Activated naive CD8-positive, alpha-beta T cell (primary cell): Measurements from ENCODE around the gene NPAS2.

Experiments
- H3K27ac Mint-ChIP-seq: one replicate; pipeline ENCODE4 v1.8.0; 2021; ENCODE audit warnings: mixed read lengths
- H3K27me3 Mint-ChIP-seq: one replicate; pipeline ENCODE4 v1.8.0; 2021; ENCODE audit warnings: mixed read lengths
- H3K36me3 Mint-ChIP-seq: one replicate; pipeline ENCODE4 v1.8.0; 2021; ENCODE audit warnings: mixed read lengths
- H3K4me1 Mint-ChIP-seq: one replicate; pipeline ENCODE4 v1.8.0; 2021; ENCODE audit warnings: low read depth, mixed read lengths
- H3K4me3 Mint-ChIP-seq: one replicate; pipeline ENCODE4 v1.8.0; 2021; ENCODE audit warnings: mild to moderate bottlenecking, mixed read lengths
- H3K9me3 Mint-ChIP-seq: one replicate; pipeline ENCODE4 v1.8.0; 2021; ENCODE audit warnings: low read depth, mixed read lengths

NPAS2 gene

DNA sequence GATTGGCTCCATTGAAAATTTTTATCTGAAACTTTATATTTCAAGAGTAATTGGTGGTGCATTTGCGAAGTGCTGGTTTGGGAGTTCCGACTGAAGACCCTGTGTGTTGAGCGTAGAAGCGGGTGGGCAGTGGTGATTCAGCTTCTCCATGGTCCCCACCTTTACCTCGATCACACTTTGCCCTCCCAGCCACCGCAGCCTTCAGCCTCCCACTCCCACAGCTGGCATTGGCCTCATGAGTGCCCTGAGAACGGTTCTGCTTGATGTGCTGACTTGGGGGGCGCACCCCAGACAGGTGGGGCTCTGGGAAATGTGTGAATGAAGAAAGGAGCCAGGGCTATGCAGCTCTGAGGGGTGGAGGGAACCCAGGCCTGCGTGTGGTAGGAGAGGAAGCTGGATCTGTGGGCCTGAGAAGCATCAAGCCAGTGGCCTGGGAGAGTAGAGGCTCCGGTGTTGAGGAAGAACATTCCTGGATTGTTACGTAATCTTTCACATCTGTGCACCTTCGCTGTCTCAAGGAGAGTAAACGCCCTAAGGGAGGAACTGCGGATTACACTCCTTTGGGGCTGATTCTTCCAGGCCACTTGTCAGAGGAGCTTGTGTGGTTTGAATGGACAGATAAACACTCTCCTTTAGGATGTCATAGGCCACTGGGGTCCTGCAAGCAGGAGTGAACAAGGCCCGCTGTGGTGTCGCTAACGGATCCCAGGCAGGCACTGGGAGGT is 83.8 kb downstream of the NPAS2 start:
- Mint-ChIP-seq H3K36me3 (peaks cover 6% of the 10 kb centered on the region), H3K27ac (no peak overlapping the region), H3K4me3 (no peak overlapping the region), H3K9me3 (peaks cover 5% of the 10 kb centered on the region), H3K27me3 (no peaks in the 10 kb centered on the region), H3K4me1 (peaks cover 26% of the 10 kb centered on the region)

DNA sequence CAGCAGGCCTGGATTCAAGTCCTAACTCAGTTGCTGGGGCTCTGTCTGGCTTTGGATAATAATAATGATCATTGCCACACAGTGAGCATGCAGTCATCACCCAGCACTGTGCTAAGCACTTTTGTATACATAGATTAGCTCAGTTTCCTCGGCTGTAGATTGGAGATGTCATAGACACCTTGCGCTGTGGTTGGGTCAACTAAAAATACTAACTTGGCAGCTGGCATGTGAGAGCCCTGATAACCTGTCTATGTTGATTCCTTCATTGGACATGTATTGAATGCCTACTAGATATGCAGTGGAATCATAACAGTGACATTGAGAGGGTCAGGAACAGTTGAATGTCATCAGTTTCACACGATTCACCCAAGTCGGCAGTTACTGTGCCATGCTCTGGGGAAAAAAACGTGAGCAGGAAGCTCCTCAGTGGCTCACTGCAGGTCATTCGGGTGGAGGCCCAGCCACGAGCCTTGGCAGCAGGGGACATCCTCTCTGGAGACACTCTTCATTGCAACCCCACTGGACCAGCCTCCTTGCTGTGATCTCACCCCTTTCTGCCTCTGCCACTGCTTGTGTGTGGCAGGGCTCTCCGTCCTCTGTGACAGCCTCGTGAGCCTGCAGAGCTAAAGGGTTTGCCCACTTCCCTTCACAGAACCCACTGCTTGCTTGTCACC is 85.3 kb downstream of the NPAS2 start:
- Mint-ChIP-seq H3K9me3 (peaks cover 3% of the 10 kb centered on the region), H3K4me3 (no peak overlapping the region), H3K36me3 (peaks cover 5% of the 10 kb centered on the region), H3K4me1 (peaks cover 26% of the 10 kb centered on the region), H3K27me3 (no peaks in the 10 kb centered on the region), H3K27ac (no peak overlapping the region)

DNA sequence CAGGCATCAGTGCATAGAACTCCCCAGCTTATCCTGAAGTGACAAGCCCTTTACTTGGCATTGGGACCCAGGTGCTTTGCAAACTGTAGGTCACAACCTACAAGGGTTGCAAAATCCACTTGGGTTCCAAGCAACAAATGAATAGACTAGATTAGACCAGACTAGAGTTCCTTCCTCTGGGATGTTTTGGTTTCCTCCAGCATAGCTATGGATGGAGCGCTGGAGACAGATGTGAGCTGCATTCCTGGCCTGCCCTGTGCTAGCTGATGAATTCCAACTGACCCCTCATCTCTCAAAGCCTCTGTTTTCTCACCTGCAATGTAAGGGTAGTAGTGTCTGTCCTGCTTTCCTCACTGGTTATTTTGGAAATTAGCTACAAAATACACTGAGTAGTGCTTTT is 86.2 kb downstream of the NPAS2 start:
- Mint-ChIP-seq H3K27me3 (no peaks in the 10 kb centered on the region), H3K4me3 (no peak overlapping the region), H3K36me3 (peaks cover 2% of the 10 kb centered on the region), H3K4me1 (peaks cover 26% of the 10 kb centered on the region), H3K9me3 (no peaks in the 10 kb centered on the region), H3K27ac (no peak overlapping the region)

DNA sequence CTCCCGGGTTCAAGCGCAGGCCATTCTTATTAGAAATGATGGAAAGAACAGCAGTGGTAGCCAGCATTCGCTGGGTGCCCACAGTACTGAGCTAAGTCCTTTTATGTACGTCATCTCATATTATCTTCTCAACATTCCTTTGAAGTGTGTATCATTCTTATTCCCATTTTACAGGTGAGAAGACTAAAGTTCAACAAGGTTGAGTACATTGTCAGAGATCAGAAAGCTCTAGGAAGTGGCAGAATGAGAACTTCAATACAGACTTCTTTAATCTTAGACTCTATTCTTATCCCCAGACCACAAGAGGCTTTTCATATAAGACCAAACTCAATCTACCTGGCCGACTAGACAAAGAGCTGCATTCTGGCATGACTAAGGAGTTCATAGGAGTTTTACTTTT is 86.7 kb downstream of the NPAS2 start:
- Mint-ChIP-seq H3K4me3 (no peak overlapping the region), H3K27ac (no peak overlapping the region), H3K36me3 (peaks cover 2% of the 10 kb centered on the region), H3K4me1 (peaks cover 26% of the 10 kb centered on the region), H3K27me3 (no peaks in the 10 kb centered on the region), H3K9me3 (no peaks in the 10 kb centered on the region)

DNA sequence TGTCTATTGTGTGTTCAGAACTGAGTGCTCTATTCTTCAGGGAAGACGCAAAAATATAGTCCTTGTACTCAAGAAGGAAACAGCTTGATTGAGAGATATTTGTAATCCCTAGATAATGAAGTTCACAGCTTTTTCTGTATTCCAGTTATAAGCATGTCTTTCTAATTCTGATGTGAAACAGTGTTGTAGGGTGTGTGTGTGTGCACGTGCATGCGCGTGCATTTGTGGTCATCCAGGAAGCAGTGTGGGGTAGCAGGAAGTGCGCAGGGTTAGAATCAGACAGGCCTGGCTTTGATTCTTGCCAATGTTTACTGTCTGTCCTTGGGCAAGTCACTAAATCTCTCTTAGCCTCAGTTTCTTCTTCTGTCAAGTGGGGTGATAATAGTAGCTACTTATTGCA is 87.9 kb downstream of the NPAS2 start:
- Mint-ChIP-seq H3K4me3 (no peak overlapping the region), H3K4me1 (peaks cover 26% of the 10 kb centered on the region), H3K27me3 (no peaks in the 10 kb centered on the region), H3K36me3 (peaks cover 6% of the 10 kb centered on the region), H3K9me3 (no peaks in the 10 kb centered on the region), H3K27ac (no peak overlapping the region)

DNA sequence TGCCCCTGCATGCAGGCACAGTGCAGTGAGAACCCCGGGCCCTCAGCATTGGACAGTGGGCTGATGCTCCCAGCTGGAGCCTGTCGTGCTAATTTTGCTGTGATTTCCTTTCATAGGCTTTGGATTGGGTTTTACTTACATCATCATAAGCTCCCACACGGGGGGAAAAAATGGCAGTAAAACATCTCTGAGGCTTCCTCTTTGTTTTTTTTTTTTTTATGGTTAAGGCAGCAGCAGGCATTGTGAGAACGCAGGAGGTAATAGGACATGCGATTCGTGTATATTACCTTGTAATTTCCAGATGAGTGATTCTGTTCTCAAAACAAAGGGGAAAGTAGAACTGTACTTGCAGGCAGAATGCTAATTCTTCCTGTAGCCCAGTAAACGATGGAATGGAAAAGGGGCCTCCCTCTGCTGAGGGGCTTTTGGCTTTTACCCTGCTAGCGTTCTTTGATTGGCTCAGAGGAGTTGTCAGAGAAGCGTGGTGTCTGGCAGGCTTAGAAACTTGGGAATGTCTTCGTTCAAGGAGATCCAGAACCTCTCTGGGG is 89.7 kb downstream of the NPAS2 start:
- peaks cover 24% of the 10 kb centered on the region for H3K4me1 Mint-ChIP-seq
- H3K4me3 Mint-ChIP-seq = no peak overlapping the region
- peaks cover 9% of the 10 kb centered on the region for H3K36me3 Mint-ChIP-seq
- no peaks in the 10 kb centered on the region for H3K9me3 Mint-ChIP-seq
- H3K27me3 Mint-ChIP-seq = peaks cover 2% of the 10 kb centered on the region
- no peak overlapping the region for H3K27ac Mint-ChIP-seq

DNA sequence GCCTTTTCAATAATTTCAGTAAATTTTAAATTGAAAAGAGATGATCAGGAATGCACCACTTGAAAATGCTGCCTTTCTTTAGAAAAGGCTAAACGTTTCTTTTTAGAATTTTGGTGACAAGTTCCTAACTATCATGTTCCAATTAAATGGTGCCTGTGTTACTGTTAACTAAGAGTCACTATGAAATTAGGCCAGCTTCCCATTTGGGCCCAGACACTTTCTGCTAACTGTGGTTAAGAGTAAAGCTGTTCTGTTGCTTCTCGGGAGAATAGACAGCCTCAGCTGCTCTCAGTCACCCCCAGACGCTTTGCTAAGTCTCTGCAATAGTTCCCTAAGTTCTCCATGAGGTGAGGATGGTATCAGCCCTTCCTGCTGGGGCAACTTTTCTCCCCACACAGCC is 90.2 kb downstream of the NPAS2 start:
- Mint-ChIP-seq H3K9me3 (no peaks in the 10 kb centered on the region), H3K36me3 (peaks cover 9% of the 10 kb centered on the region), H3K4me1 (peaks cover 22% of the 10 kb centered on the region), H3K4me3 (no peak overlapping the region), H3K27me3 (peaks cover 2% of the 10 kb centered on the region), H3K27ac (no peak overlapping the region)

DNA sequence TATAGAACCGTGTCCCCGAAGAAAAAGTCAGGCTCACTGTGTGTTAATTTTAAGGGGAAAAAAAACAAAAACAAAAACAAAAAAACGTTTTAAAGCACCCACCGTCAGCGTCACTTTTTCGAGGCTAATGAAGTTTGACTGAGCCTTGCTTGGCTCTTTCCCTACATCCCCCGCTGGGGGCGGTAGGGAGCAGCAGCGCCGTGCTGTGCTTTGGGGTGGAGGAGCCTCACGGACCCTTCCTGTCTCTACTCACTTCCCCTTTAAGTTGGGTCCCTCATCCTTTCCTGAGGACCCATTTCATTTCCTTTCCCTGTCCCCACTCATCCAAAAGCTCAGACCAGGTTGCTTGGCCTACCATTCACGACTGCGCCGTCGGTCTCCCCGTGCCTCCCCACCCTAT is 99.4 kb downstream of the NPAS2 start:
- Mint-ChIP-seq H3K27me3 (no peaks in the 10 kb centered on the region), H3K4me1 (no peaks in the 10 kb centered on the region), H3K27ac (no peak overlapping the region), H3K9me3 (peaks cover 5% of the 10 kb centered on the region), H3K4me3 (no peak overlapping the region), H3K36me3 (peaks cover 3% of the 10 kb centered on the region)

DNA sequence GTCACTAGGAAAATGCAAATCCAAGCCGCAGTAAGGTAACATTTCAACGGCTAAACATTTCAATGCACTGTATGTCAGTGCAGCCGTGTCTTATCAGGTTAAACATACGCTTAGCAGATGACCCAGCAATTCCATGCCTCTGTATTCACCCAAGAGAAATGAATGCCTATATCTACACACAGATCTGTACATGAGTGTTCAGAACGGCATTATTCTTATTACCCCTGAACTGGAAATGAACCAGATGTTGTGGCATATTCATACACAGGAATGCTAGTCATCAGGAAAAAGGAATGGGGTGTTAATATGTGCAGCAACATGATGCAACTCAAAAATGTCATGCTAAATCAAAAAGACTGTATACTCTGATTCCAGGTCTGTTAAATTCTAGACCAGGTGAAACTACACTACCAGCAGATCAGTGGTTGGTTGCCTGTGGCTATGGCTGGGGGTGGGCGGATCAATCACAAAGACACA is 101.8 kb downstream of the NPAS2 start:
- Mint-ChIP-seq H3K27ac (no peak overlapping the region), H3K27me3 (no peaks in the 10 kb centered on the region), H3K36me3 (peaks cover 3% of the 10 kb centered on the region), H3K4me3 (no peak overlapping the region), H3K9me3 (no peaks in the 10 kb centered on the region), H3K4me1 (no peaks in the 10 kb centered on the region)

DNA sequence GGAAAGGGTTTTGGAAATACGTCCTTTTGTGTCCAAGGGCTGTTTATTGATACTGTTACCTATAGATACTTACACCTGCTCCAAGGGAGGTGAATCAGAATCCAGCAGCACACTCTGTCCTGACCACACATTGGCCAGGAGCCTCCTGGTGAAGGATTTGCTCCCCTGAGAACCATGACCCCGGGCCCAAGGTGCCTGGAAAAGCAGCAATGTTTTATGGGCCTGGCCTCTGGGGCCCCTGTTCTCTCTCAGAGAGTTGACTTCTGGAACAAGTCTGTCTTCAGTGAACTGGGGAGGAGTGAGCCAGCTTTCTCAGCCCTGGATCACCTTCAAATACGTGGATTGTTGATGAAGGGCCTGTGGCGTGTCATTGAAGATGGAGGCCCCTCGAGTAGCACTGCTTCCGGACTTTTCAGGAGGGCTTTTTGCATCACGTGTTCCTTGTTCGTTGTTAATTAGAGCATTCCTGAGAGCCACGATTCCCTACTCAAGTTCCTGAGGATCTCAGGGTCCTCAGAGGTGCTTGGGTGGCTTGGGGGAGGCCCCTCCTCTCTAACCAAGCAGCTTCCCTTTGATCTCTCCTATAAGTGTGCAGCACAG is 103.6 kb downstream of the NPAS2 start:
- H3K27ac Mint-ChIP-seq = peak overlapping the region; percentile 17
- peaks cover 3% of the 10 kb centered on the region for H3K36me3 Mint-ChIP-seq
- H3K4me1 Mint-ChIP-seq = no peaks in the 10 kb centered on the region
- H3K4me3 Mint-ChIP-seq = no peak overlapping the region
- H3K27me3 Mint-ChIP-seq = no peaks in the 10 kb centered on the region
- no peaks in the 10 kb centered on the region for H3K9me3 Mint-ChIP-seq

DNA sequence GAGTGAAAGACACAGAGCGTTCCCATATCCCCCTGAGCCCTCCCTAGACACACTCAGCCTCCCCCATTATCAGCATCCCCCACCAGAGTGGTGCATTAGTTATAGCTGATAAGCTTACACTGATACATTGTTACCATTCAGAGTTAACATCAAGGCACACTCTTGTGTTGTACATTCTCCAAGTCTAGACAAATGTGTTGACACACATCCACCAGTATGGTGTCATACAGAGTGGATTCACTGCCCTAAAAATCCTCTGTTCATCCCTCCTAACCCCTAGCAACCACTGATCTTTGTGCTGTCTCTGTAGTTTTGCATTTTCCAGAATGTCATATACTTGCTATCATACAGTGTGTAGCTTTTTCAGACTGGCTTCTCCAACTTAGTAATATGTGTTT is 104.2 kb downstream of the NPAS2 start:
- Mint-ChIP-seq H3K27ac (peak overlapping the region; percentile 67), H3K36me3 (peaks cover 3% of the 10 kb centered on the region), H3K9me3 (no peaks in the 10 kb centered on the region), H3K4me3 (peak overlapping the region; percentile 11), H3K27me3 (no peaks in the 10 kb centered on the region), H3K4me1 (no peaks in the 10 kb centered on the region)

DNA sequence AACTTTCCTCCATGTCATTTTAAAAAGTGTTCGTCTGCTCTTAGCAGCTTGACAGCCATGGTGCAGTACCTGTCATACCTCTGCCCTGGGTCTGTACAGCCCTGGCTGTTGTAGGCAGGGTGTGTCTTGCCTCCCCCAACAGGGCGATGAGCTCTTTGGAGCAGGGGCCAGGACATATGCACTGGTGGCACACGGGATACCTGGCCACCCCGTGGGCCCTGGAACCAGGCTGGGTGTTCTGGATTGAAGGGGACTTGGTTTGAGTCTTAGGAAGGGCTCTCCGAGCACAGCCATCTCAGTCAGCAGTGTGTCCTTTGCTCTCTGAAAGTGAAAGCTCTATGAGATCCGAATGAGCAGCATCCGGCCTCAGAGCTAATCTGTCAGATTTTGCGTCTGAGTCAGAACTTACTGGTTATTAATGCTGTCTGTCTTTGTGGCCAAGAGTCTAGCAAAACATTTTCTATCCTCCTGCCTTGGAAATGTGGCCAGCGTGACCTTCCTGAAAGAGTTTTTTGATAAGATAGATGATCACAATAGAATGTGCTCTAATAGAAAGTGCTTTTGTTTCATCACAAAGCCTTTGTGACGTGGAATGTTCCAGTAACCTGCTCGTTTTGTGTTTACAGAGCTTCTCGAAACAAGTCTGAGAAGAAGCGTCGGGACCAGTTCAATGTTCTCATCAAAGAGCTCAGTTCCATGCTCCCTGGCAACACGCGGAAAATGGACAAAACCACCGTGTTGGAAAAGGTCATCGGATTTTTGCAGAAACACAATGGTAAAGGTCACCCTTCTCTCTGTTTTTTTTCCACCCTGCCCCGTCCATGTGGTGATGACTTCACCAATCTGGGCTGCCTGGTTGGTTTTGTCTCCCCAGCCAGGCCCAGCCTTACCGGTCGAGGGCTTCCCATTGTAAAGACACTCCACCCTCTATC is 104.8 kb downstream of the NPAS2 start:
- Mint-ChIP-seq H3K27me3 (no peaks in the 10 kb centered on the region), H3K36me3 (peaks cover 3% of the 10 kb centered on the region), H3K9me3 (no peaks in the 10 kb centered on the region), H3K4me3 (peak overlapping the region; percentile 11), H3K4me1 (no peaks in the 10 kb centered on the region), H3K27ac (peak overlapping the region; percentile 67)

DNA sequence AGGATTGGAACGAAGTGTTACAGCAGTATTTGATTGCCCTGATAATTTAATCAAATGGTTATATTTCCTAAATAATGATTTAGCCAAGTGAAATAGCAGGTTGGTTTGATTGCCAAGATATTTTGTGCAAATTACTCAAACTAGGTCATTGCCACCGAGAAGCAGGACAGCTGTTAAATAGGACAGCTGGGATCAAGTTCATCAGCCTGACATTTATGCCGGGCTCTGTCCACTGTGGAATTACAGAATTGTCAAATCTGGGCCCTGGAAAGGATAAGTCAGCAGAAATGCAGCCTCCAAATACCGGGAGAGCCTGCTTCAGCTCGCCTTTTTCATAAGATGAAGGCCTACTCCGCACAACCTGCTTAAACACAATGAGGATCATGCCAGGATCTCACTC is 108.3 kb downstream of the NPAS2 start:
- H3K4me1 Mint-ChIP-seq = no peaks in the 10 kb centered on the region
- H3K27me3 Mint-ChIP-seq = no peaks in the 10 kb centered on the region
- no peak overlapping the region for H3K4me3 Mint-ChIP-seq
- no peak overlapping the region for H3K27ac Mint-ChIP-seq
- no peaks in the 10 kb centered on the region for H3K9me3 Mint-ChIP-seq
- H3K36me3 Mint-ChIP-seq = peaks cover 7% of the 10 kb centered on the region

DNA sequence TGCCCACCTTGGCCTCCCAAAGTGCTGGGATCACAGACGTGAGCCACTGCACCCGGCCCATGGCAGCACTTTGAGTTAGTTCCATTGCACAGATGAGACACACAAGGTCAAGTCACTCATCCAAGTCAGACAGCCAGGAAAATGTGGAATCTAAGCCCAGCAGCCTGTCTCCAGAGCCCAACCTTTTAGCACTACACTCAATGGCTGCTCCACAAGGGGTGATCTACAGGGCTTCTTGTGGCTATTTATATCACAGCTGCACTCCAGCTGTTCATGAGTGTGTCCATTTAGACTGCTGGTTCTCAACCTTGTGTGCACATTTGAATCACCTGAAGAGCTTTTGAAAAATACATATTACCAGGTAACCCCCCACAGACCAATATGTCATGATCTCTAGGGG is 109.2 kb downstream of the NPAS2 start:
- no peak overlapping the region for H3K27ac Mint-ChIP-seq
- no peaks in the 10 kb centered on the region for H3K27me3 Mint-ChIP-seq
- H3K36me3 Mint-ChIP-seq = peaks cover 7% of the 10 kb centered on the region
- no peak overlapping the region for H3K4me3 Mint-ChIP-seq
- no peaks in the 10 kb centered on the region for H3K4me1 Mint-ChIP-seq
- H3K9me3 Mint-ChIP-seq = no peaks in the 10 kb centered on the region
